Breast epithelium (tissue), 3 donors: ENCODE results near the gene LLCFC1.

Experiments
- CTCF ChIP-seq, 3 donors: fragments of 450-650 bp; IDR thresholded peaks; one replicate each; pipeline ENCODE4 v1.5.1; 2016 to 2017; ENCODE audit warnings: antibody characterized with exemption in 3 of 3, mild to moderate bottlenecking in 3 of 3, moderate library complexity in 3 of 3
- POLR2A ChIP-seq: fragments of 450-650 bp; IDR thresholded peaks from one replicate; pipeline ENCODE4 v1.6.1; 2016; ENCODE audit warnings: antibody characterized with exemption, mild to moderate bottlenecking, moderate library complexity

GRCh38 chr7:142899661-142900060 is 39.6 kb upstream of the LLCFC1 start:
- no peak for TF ChIP-seq CTCF (IDR thresholded peaks at IDR 0.05)
- no peak for TF ChIP-seq POLR2A
